GM18526 (cell line): ENCODE data around the gene DGKH.

Experiments
- POLR2A ChIP-seq: IDR thresholded peaks from 3 replicates; pipeline ENCODE4 v1.6.1; 2011; ENCODE audit not compliant: insufficient read length; ENCODE audit errors: extremely low read depth

Gene DGKH

GRCh38 chr13:42119875-42120274, 71.4 kb downstream of the DGKH start:
- no peak for TF ChIP-seq POLR2A

- no peak for TF ChIP-seq POLR2A
Measured at GRCh38 chr13:42123600-42123999, 75.2 kb downstream of the DGKH start.

- TF ChIP-seq POLR2A = no peak
Measured at GRCh38 chr13:42125046-42125445, 76.6 kb downstream of the DGKH start.

GRCh38 chr13:42127047-42127446, 78.6 kb downstream of the DGKH start:
- no peak for TF ChIP-seq POLR2A

- no peak for TF ChIP-seq POLR2A
Measured at GRCh38 chr13:42129033-42129432, 80.6 kb downstream of the DGKH start.

GRCh38 chr13:42136518-42136917, 88.1 kb downstream of the DGKH start:
- TF ChIP-seq POLR2A = no peak

- no peak for TF ChIP-seq POLR2A
Measured at GRCh38 chr13:42137856-42138537, 89.5 kb downstream of the DGKH start.

- TF ChIP-seq POLR2A = no peak
Measured at GRCh38 chr13:42140494-42140893, 92.0 kb downstream of the DGKH start.

GRCh38 chr13:42146359-42146758, 97.9 kb downstream of the DGKH start:
- no peak for TF ChIP-seq POLR2A

- no peak for TF ChIP-seq POLR2A
Measured at GRCh38 chr13:42148538-42148937, 100.1 kb downstream of the DGKH start.

- TF ChIP-seq POLR2A = no peak
Measured at GRCh38 chr13:42149136-42149535, 100.7 kb downstream of the DGKH start.

- TF ChIP-seq POLR2A = no peak
Measured at GRCh38 chr13:42151781-42152180, 103.3 kb downstream of the DGKH start.

GRCh38 chr13:42152495-42152894, 104.0 kb downstream of the DGKH start:
- no peak for TF ChIP-seq POLR2A

GRCh38 chr13:42153199-42154113, 105.0 kb downstream of the DGKH start:
- no peak for TF ChIP-seq POLR2A

- no peak for TF ChIP-seq POLR2A
Measured at GRCh38 chr13:42155251-42155650, 106.8 kb downstream of the DGKH start.

- no peak for TF ChIP-seq POLR2A
Measured at GRCh38 chr13:42164557-42165125, 116.2 kb downstream of the DGKH start.
